Measurements from ENCODE around the gene RBL1. TPM values are rescaled to one million over a fixed set of nuclear protein-coding genes. Genes with fewer than 3 reads are reported as not detected.
"Not testable (repeated sequence)": the region's sequence is repeated elsewhere in the genome, so short reads cannot be mapped to it uniquely, and the experiment has no call there.

The RBL1 gene
- total and polyA plus RNA-seq, 10 of the 15 experiments (the other 5 are each of a cell fraction or from before 2014, with no cell fraction given) = 4.5 to 51.1 (median 24.9) TPM

DNA sequence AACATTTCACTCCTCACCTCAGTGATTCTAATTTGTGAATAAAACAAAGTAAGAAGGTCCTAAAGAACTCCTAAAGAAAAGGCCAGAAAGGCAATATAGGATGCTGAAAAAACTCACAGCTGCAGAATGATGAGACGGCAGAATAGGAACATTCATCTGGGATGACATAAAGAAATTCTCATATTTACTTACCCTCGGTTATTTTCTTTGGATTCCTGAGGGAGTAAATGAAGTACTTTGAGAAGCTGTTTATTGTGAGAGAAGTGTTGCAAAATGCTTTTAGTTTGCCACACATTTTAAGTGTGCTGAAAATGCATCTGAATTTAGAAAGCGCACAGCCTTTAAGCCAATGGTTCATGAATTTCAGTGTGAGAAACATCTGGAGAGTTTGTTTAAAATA is 35.7 kb upstream of the RBL1 start (continued):
- TF ChIP-seq EP300 (IDR thresholded peaks at IDR 0.05; ENCODE audit: borderline replicate concordance in 1 of 2, control insufficient read depth in 1 of 2, low read depth in 2 of 2, low read length in 2 of 2) (no peak), PRDM15 (CRISPR knock-in tag; IDR thresholded peaks at IDR 0.05) (no peak), NRF1 (conservative IDR thresholded peaks at IDR 0.05; ENCODE audit: low read depth, low read length) (no peak), CREM (IDR thresholded peaks at IDR 0.05; ENCODE audit: low read depth) (no peak), ZNF207 (IDR thresholded peaks at IDR 0.05; ENCODE audit: borderline replicate concordance) (no peak)

DNA sequence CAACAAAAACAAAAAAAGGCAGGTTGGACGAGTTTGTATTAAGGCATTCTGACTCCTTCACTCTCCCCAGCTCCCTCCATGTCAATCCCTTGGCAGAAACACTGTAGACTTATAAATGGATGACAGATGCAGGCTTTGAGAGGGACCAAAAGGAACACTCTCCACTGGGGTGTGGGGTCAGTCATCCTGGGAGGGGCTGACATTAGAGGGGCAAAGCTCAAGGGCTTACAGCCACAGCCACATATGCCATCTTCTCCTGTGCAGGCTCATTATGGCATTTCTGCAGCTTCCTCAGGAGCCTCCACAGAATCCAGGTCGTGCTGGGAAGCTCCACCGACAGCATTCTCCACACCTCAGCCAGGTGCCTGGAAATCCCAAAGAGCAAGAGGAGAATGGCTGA is 33.0 kb upstream of the RBL1 start:
- BruUV-seq (replicated peaks) = no TSS peak
- DNase-seq (ENCODE audit: low read depth, low spot score) (no peak), FAIRE-seq (no peak), ATAC-seq (no peak)
- no peaks in the 10 kb centered on the region for H4K20me1 ChIP-seq (ENCODE audit: control insufficient read depth, insufficient read depth)
- no peaks in the 10 kb centered on the region for H3K9me3 ChIP-seq (replicated peaks; ENCODE audit: control insufficient read depth, insufficient read depth, low read length)
- in situ Hi-C loops (cut with MboI) (no loop called here), intact Hi-C loops (cut with micrococcal nuclease; ENCODE audit: unreplicated experiment) (no loop called here)
- H3K27me3 ChIP-seq (replicated peaks in 1 of 2; ENCODE audit: control insufficient read depth in 2 of 2, insufficient read depth in 2 of 2, low read length in 1 of 2) = no peaks in the 10 kb centered on the region; a peak in 1 of 4 replicates
- WGBS (ENCODE audit: insufficient coverage, insufficient replicate concordance, low lambda C conversion rate, missing lambda C conversion rate) = 26% methylated on average over 3 of the region's 3 CpGs
- ChIA-PET POLR2A (interaction anchor here (0.7 kb wide), 1 partner anchor 1180 kb away, joined by 5 read pairs; no protein-coding TSS in a partner anchor), RAD21 (ENCODE audit: unreplicated experiment) (no interaction called here), CTCF (no interaction called here), SMC1A (ENCODE audit: uncharacterized antibody, unreplicated experiment) (no interaction called here)
- H3K4me3 ChIP-seq = no peak overlapping the region
- no peaks in the 10 kb centered on the region for H3K79me2 ChIP-seq (ENCODE audit: control insufficient read depth, insufficient read depth, low read length)
- H3K4me2 ChIP-seq (ENCODE audit: control insufficient read depth, insufficient read depth) = no peak overlapping the region
- H3K27ac ChIP-seq (ENCODE audit: control insufficient read depth, insufficient read depth) = no peak overlapping the region
- TF ChIP-seq MXI1 (IDR thresholded peaks at IDR 0.05; ENCODE audit: low read depth, low read length) (no peak), SIN3A (IDR thresholded peaks at IDR 0.05; ENCODE audit: low read depth, low read length) (no peak), ZBED1 (IDR thresholded peaks at IDR 0.05; ENCODE audit: borderline replicate concordance) (no peak)
- H3K4me1 ChIP-seq (ENCODE audit: control insufficient read depth, insufficient read depth, low read length) = no peaks in the 10 kb centered on the region
- no peak overlapping the region for H3K9ac ChIP-seq (ENCODE audit: control insufficient read depth, insufficient read depth, low read length)
- no peaks in the 10 kb centered on the region for H3K36me3 ChIP-seq (ENCODE audit: control insufficient read depth in 2 of 2, insufficient read depth in 2 of 2, low read length in 1 of 2)
- no peak overlapping the region for H2AFZ ChIP-seq (ENCODE audit: control insufficient read depth, low read depth, low read length)

DNA sequence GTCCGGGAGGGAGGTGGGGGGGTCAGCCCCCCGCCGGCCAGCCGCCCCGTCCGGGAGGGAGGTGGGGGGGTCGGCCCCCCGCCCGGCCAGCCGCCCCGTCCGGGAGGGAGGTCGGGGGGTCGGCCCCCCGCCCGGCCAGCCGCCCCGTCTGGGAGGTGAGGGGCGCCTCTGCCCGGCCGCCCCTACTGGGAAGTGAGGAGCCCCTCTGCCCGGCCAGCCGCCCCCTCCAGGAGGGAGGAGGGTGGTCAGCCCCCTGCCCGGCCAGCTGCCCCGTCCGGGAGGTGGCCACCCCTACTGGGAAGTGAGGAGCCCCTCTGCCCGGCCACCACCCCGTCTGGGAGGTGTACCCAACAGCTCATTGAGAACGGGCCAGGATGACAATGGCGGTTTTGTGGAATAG is 30.5 kb upstream of the RBL1 start:
- BruUV-seq (replicated peaks); CTCF ChIA-PET; H2AFZ ChIP-seq (ENCODE audit: control insufficient read depth, low read depth, low read length); RAD21 ChIA-PET (ENCODE audit: unreplicated experiment); FAIRE-seq; H3K27me3 ChIP-seq (replicated peaks in 1 of 2; ENCODE audit: control insufficient read depth in 2 of 2, insufficient read depth in 2 of 2, low read length in 1 of 2); SMC1A ChIA-PET (ENCODE audit: uncharacterized antibody, unreplicated experiment); H3K27ac ChIP-seq (ENCODE audit: control insufficient read depth, insufficient read depth); H3K4me2 ChIP-seq (ENCODE audit: control insufficient read depth, insufficient read depth); DNase-seq (ENCODE audit: low read depth, low spot score); in situ Hi-C loops (cut with MboI); ATAC-seq; intact Hi-C loops (cut with micrococcal nuclease; ENCODE audit: unreplicated experiment); H3K79me2 ChIP-seq (ENCODE audit: control insufficient read depth, insufficient read depth, low read length); H3K9ac ChIP-seq (ENCODE audit: control insufficient read depth, insufficient read depth, low read length); H4K20me1 ChIP-seq (ENCODE audit: control insufficient read depth, insufficient read depth); H3K9me3 ChIP-seq (replicated peaks; ENCODE audit: control insufficient read depth, insufficient read depth, low read length); H3K36me3 ChIP-seq (ENCODE audit: control insufficient read depth in 2 of 2, insufficient read depth in 2 of 2, low read length in 1 of 2); H3K4me1 ChIP-seq (ENCODE audit: control insufficient read depth, insufficient read depth, low read length); H3K4me3 ChIP-seq; POLR2A ChIA-PET: not testable (repeated sequence)
- WGBS (ENCODE audit: insufficient coverage, insufficient replicate concordance, low lambda C conversion rate, missing lambda C conversion rate) = 85% methylated on average over 5 of the region's 30 CpGs
